ENCODE results near the gene HS1BP3.

The HS1BP3 gene

DNA sequence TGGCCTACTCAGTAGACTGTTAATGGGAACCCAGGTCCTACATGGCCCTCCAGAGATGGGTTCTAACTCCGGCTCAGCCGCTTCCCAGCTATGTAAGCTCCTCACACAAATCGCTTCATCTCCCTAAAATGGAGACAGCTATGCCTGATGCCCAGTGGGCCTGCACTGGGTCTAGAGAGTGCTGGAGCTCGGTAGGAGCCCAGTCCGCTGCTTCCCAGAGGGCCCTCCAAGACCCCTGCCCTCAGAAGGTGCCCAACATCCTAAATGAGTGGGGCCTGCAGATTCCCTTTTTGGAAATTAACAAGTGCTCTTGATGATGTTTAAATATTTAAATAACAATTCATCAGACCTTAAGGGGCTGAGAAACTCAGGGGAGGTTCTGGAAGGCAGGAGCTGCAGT is 47.1 kb downstream of the HS1BP3 start:
- no peak for DNase-seq (ENCODE audit: low read depth, low spot score)

DNA sequence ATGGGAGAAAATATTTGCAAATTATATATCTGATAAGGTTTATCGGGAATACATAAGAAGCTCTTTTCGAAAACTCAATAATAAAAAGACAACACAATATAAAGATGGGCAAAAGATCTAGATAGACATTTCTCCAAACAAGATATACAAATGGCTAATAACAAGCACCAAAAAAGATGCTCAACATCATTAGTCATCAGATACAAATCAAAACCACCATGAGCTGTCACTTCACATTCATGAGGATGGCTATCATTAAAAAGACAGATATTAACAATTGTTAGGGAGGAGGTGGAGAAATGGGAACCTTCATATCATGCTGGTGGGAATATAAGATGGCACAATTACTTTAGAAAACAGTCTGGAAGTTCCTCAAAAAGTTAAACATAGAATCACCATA is 48.1 kb downstream of the HS1BP3 start:
- DNase-seq (ENCODE audit: low read depth, low spot score) = no peak

DNA sequence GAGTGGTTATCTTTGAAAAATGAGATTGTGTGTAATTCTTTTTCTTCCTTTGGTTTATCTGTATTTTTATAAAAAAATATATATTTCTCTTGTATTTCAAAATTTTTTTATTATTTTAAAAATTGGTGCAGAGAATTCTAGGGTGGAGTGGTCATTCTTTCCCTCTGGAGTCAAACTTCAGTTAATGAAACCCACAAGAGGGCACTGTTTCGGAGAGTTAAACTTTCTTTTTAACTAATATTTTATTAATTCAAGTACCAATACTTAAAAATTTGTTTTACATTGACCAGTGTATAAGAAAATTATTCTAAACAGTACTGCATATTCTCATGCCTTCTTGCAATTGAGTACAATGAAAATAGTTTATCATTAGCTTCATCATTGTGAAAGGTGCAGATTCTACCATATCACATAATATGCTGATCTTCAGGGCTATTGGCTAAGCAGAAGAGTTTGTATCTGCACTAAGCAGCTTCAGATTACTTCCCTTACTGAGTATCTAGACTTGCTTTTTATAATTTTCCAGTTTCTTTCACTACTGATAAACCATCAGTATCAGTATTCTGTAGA is 50.1 kb downstream of the HS1BP3 start:
- DNase-seq (ENCODE audit: low read depth, low spot score) = no peak

DNA sequence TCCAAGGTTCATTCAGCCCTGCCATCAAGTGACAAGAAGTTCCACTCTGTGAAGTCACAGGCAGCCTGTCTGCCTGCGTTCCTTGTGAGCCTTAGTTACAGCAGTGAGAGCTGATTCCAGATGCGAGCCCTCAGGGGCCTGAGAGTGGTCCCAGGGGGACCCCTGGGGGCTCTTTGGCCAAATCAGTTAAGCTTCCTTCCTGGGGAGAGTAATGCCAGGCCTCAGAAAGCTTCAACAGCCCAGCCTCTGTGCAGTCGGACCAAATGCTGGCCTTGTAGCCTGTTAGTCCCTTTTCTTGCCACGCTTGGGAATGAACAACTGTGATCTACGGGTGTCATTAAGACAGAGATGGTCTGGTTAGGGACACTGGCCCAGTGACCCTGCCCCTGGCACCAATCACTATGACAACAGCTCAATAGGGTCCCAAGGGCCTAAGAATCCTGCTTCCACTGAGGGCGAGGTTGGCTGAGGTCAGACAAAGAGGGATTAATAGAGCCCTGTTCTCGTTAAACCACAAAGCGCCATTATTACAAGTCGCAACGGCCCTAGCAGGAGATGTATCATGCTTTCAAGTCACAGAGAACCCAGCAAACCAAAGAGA is 50.9 kb downstream of the HS1BP3 start:
- no peak for DNase-seq (ENCODE audit: low read depth, low spot score)

DNA sequence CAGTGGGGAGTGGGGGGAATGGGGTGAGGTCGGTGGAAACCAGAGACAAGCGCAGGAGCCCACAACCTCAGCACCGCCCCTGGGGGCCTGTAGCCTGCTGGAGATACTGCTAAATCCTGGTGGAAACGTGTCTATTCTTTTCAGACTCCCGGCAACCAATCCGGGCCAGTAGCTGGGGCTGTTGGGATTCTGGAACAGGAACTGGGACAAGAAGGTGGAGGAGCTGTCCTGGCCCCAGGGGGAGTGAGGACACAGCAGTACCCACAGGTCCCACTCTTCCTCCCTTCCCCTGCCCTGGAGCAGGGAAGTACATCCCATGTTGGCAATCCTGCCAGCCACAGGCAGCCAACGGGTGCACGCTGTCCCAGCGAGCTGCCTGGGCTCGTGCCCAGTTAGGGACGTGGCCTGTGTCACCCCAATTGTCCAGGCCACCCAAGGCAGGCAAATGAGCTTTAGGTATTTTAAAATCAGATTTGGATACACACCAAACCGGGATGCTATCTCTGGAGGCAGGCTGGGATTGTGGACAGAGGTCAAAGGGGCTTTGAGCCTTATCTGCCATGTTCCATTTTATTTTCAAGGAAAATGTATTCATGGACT is 51.8 kb downstream of the HS1BP3 start:
- no peak for DNase-seq (ENCODE audit: low read depth, low spot score)

DNA sequence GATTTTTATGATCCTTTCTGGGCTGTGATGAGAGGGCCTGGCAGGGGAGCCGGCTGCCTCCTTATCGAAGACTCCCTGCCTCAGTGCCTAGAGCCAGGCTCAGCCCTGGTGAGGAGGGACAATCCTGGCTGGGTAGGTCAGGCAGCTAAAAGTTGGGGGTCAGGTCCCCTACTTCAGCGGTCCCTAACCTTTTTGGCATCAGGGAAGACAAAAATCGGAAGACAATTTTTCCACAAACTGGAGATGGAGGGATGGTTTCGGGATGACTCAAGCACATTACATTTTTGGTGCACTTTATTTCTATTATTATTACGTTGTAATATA is 53.1 kb downstream of the HS1BP3 start:
- DNase-seq (ENCODE audit: low read depth, low spot score) = no peak

DNA sequence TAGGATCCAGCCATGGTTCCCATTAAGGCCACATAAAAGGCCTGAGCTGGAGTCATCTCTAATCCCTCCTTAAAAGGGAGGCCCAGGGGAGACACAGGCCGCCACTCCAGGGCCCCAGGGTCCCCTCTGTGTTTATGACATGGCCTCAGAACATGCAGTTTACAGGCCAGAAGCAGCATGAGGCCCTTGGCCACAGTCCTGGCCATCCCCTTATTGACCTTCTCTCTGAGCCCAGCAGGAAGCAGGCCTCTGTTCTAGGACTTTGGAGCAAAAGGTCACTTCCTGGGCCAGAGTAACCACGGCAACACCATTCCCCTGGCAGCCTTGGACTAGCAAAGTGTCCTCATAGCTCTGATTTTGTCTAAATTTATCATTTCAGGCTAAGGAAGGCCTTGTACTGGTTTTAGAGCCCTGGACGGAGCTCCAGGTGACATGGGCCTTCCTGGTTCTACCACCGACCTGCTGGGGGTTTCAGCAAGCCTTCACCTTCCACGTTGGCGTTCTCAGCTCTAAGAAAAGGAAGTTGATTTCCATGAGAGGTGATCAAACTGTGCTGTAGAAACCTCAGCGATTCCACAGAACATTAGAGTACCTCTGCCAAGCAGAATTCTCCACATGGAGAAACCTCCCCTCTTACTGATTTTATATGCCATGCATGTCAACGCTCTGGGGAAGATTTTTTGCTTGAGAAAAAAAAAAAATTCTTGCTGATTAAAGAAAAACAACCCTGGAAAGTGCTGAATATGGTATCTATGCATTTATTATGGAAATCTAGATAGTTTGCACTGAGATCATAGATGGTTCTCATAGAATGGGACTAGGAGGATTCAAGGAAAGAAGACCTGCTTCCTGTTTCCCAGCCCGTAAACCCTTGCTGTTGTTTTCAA is 53.7 kb downstream of the HS1BP3 start:
- no peak for DNase-seq (ENCODE audit: low read depth, low spot score)

DNA sequence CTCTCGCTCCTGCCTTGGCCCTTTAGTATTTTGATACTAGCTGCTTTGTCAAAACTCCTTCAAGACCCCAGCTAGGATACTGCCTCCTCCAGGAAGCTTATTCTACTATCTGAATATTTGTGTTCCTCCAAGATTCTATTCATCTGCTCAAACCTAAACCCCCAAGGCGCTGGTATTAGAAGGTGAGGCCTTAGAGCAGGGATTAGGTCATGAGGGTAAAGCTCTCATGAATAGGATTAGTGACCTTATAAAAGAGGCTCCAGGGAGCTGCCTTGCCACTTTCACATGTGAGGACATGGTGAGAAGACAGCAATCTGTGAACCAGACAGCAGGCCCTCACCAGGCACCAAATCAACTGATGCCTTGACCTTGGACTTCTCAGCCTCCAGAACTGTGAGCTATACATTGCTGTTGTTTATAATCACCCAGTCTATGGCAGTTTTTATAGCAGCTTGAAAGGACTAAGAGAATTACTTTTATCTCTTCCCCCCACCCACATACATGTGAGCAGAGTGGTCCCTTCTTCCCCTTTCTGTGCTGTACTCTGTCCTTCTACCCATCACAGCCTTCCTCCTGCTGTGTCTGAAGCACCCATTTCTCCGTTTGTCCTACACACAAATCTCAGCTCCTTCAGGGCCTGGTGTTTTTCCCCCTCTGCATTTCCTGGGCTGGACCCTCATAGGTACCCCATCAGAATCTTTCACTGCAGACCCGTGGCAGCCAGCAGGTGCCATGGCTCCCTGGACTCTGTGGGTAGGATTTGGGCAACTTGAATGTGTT is 54.5 kb downstream of the HS1BP3 start:
- DNase-seq (ENCODE audit: low read depth, low spot score) = no peak

DNA sequence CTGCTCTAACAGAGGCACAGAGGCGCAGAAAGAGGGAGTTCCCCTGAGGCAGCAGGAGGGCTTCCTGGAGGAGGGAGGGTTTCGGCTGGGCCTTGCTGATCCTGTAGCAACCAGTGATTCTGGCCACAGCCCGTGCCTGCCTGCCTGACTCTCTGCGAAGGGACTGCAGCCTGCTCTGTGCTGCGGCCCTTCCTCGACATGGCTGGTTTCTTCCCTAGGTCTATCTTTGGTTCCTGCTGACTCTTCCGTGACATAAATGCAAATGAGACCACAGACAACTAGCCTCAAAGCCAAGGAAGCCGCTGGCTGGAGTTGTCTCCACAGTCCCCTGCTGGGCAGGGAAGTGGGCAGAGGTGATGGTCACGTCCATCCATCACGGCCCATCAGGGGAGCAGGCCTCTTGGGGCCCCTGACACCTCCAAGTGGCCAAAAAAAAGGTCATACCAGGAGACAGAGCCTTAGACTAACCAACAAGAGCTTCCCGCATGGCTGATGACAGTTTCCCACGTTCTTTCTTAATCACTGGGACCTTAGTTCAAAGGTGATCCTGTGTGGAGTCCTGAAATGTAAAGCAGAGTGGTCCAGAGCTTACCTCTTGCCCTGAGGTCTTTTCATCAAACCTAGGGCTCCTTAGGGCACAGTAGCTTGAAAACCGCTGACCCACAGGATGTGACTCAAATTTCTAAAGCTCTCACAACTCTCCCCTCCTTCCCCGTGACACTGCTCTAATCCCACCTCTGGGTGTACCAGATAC is 55.3 kb downstream of the HS1BP3 start:
- no peak for DNase-seq (ENCODE audit: low read depth, low spot score)

DNA sequence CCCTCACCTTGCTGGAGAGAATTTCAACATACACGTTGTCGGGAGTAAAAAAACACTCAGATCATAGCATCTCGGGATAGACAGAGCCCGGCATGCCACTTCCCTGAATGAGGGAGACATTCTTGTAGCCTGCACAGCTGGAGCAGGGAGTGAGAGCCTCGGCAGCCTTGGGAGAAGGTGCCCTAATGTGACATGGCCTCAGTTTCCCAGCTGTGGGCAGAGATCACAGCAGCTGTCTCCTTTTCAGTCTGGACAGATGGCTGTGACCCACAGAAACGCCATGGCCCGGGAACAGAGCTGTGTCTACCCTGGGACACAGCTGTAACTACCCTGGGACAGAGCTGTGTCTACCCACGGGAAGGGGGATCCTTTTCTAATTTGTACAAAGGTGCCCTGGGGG is 55.9 kb downstream of the HS1BP3 start:
- no peak for DNase-seq (ENCODE audit: low read depth, low spot score)

DNA sequence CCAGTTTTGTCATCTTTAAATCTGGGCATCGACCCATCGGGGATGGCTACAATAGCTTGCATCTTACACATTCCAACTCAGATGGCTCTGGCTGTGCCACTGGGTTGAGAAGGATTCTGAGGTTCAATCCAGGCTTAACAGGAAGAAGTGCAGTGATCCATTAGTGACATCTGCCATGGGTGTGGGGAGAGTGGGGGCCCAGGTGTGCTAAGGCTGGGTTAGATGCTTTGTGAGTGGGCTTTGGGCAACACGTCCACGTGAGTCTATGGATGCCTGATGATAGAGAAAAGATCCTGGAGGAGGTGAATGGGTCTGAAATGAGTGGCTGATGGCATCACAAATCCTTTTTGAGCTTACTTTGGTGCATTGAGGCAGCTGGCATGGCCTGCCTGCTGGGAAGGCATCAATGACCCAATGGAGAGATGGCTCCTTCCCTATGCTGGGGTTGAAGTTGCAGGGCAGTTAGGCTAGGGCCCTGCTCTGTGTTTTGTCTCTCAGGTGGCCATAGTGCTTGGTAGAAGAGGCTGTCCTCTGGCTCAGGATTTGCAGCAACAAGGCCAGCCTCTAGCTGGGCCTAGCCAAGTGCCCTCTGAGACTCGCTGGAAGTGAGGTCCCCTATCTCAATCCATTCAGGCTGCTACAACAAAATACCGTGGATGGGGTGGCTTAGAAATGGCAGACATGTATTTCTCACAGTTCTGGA is 56.7 kb downstream of the HS1BP3 start:
- no peak for DNase-seq (ENCODE audit: low read depth, low spot score)

DNA sequence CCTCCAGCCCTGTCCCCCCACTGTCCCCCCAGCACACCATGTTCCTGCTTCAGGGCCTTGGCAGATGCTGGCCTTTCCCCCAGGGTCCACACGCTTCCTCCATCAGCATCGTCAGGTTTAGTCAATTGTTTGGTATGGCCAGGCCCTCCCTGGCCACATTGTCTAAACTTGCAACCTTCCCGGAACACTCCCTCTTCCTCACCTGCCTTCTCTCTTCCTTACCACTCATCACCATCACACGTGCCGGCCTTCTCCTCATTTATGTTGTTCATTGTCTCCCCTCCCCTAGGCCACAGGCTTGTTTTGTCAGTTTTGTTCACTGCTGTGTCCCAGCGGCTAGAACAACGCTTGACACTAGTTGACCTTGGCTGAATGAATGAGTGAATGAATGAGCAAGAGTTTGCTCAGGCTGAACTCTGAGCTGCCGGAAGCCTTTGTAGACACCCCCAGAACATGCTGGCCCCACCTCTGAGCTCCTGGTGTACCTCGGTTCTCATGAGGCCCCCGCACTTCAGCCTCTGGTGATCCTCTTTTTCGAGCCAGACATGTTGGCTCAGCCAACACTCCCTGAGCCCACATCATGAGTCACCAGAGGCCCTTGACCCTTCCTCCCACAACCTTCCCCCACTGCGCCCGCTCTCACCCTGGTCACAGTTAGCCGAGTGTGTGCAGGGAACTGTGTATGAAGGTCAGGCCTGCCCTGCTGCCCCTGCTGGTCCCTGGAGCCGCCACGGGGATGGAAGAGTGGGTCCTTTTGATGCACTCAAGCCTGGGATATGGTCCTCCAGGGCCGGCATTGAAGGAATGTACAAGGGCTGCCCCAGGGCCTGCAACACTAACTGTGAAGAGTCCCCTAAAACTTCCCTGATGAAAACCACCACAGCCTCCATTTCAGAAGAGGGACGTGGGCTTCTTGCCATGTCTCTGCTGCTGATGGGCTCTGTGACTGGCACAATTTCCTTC is 57.5 kb downstream of the HS1BP3 start:
- no peak for DNase-seq (ENCODE audit: low read depth, low spot score)

DNA sequence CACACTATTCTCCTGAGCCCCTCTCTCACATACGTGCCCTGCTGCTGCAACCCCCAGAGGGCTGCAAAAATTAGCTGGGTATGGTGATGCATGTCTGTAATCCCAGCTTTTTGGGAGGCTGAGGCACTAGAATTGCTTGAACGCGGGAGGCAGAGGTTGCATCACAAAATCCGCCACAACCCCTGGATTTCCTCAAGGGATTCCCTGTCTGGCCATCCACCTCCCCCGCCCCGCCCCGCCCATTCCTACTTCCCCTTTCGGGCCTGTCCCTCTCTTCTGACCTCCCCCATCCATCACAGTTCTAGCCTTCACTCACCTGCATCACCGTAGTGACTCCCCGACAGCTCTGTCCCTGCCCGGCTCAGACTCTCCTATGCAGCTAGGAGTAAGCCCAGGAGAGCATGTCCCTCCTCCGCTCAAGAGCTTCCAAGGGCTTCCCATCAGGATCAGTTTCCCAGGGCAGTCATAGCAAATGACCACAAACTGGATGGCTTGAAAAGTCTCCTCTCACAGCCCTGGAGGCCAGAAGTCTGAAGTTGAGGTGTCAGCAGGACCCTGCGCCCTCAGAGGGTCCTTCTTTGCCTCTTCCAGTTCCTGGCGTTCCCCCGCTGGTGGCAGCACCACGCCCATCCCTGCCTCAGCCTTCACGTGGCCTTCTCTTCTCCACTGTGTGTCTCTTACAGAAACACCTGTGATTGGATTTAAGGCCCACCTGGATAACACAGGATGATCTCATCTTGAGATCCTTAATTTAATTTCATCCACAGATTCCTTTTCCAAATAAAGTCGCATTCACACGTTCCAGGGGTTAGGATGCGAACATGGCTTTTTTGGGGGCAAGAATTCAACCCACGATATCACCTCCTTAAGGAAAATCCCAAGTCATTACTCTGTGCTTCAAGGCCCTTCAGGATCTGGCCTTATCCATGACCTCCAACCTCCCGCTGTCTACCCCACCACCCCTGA is 58.5 kb downstream of the HS1BP3 start:
- DNase-seq (ENCODE audit: low read depth, low spot score) = no peak

DNA sequence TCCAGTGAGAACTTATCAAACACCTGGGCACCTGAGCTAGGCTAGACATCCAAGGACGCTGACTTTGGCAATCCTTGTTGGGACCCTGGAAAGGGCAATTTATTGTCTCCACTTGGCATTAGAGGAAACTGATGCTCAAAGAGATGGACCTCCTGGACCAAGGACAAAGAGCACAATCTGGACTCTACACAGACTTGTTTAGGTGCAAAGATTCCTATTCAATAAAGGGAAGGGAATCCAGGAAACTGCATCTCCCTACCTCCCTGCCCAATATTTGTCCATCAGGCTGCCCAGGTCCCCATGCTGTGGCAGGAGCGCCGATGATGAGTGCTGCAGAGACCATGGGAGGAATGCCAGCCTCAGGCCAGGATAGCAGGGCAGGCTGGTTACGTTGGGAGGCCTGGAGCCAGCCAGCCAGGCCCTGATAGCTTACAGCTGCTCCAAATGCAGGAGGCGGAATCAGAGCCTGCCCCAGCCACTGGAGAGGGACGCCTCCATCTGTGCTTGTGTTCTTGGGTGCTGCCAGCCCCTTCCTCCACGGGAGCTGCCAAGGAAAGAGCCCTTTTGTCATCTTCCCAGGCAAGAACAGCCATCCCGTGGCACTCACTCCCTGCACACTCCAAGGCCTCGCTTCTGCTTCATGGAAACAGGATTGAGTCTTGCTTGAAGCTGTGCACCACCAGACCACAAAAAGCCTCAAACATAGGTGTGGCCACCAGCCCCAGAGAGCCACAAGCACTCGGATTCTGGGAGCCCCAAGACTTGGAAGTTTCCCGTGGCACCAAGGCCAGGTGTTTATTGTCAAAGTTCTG is 60.0 kb downstream of the HS1BP3 start:
- DNase-seq (ENCODE audit: low read depth, low spot score) = no peak

DNA sequence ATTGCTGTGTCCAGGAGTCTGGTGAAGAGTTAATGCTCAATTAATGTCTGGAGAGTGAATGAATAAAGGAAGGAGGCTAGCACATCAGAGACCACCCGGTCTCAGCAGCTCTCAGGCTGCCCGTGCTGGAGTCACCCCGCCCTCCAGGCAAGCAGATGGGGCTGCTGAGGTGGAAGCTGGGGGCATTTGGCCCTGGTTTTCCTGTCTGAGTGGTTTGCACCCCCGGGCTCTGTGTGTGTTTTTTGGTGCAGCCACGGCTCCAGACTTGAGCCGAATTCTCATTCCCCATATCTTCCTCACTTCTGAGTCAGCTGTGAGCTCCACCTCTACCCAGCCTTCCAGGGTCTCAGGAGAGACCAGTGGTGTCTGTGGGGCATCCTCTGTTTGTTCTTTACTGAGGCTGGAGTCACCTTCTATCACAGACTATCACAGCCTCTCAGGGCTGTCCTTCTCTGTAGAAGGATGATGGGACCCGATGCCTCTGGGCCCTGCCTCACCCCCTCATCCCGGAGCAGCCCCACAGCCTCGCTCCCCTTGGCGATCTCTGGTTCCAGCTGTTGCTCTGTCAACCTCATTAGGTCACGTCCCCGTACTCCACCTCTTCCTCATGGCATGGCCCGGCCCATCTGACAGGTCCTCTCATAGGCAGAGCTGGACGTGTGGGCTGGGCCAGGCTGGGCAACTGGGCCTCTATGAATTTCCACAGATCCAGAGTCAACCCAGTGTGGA is 60.8 kb downstream of the HS1BP3 start:
- no peak for DNase-seq (ENCODE audit: low read depth, low spot score)
